Right lobe of liver (tissue), 6 donors: ENCODE measurements around the gene KLF4. TPM values are rescaled to one million over a fixed set of nuclear protein-coding genes. Genes with fewer than 3 reads are reported as not detected.

ENCODE experiments used
- ATAC-seq, 4 donors: fragments of 200-7000 bp; cut with Tn5 transposase; one replicate each; pipeline ENCODE4 v1.9.1; 2020; ENCODE audit warnings: mild to moderate bottlenecking in 4 of 4, moderate library complexity in 4 of 4
- DNase-seq, 3 donors: peaks; one replicate each; pipeline ENCODE4 v3.0.0-alpha.2; 2020
- H3K27ac ChIP-seq, 3 donors: fragments of 200-600 bp; one replicate each; pipeline ENCODE4 v1.8.0; 2022
- H3K27me3 ChIP-seq, 2 donors: fragments of 200-600 bp; one replicate each; pipeline ENCODE4 v1.8.0; 2022
- H3K36me3 ChIP-seq, 4 donors: fragments of 200-600 bp; sonication (generic) in 1 of 4; one replicate each; pipeline versions ENCODE4 v1.5.1 to v1.8.0; 2017 to 2022; ENCODE audit warnings: control low read depth in 1 of 4
- H3K4me1 ChIP-seq, 4 donors: fragments of 200-600 bp; sonication (generic) in 1 of 4; one replicate each; pipeline versions ENCODE4 v1.5.1 to v1.8.0; 2017 to 2022; ENCODE audit warnings: control low read depth in 1 of 4
- H3K4me3 ChIP-seq, 3 donors: fragments of 200-600 bp; one replicate each; pipeline ENCODE4 v1.8.0; 2022
- H3K9me3 ChIP-seq, 4 donors: fragments of 200-600 bp; sonication (generic) in 1 of 4; one replicate each; pipeline versions ENCODE4 v1.5.1 to v1.8.0; 2017 to 2022; ENCODE audit warnings: control low read depth in 1 of 4
- CTCF ChIP-seq, 4 donors: fragments of 200-600 bp in 3 of 4; fragments of 450-650 bp in 1 of 4; IDR thresholded peaks; one replicate each; pipeline versions ENCODE4 v1.5.1 to v1.8.0; 2016 to 2022; ENCODE audit warnings: antibody characterized with exemption in 4 of 4, mild to moderate bottlenecking in 2 of 4
- POLR2A ChIP-seq: fragments of 450-650 bp; IDR thresholded peaks from one replicate; pipeline ENCODE4 v1.6.1; 2017; ENCODE audit warnings: antibody characterized with exemption, mild to moderate bottlenecking
- WGBS: methylation state at CpG from one replicate; pipeline ENCODE4 v1.1.6; 2018; ENCODE audit warnings: low coverage, low lambda C conversion rate; ENCODE audit not compliant: insufficient coverage; ENCODE audit errors: missing lambda C conversion rate; 5-methylcytosine and 5-hydroxymethylcytosine counted together
- intact Hi-C, 2 donors: fragments of 100-400 bp; cut with DNase I; formaldehyde crosslinking; loops; one replicate each; pipeline versions ENCODE4 v1.11.2 to v1.14.1; 2022
- total RNA-seq, 6 experiments: library from RNA; depleted of rRNA in 2 of 6; stranded (reverse); fragments of >200 nt in 2 of 6; fragmentation: NEBNext Ultra II Directional in 3 of 6; extraction: Animal tissue kit (Norgen Biotek cat#: 25700) in 3 of 6; gene quantifications; one replicate each; pipeline versions ENCODE4 v1.1.0 to v1.2.4, GENCODE V29; 2016 to 2023
- donor health status: DM: no; HTN: yes; CAD: no.
- donor health status: DM: no; HTN: no; CAD: no.
- donor health status: DM: no; HTN: no; CAD: no.
- donor health status: DM: no; HTN: yes; CAD: no.
- donor health status: DM: no; HTN: yes; CAD: no.

KLF4 gene
- total RNA-seq, 6 experiments from 2014 or later: 1.5 to 12.4 (median 5.9) TPM

GRCh38 chr9:107447834-107448233, 41.7 kb downstream of the KLF4 start:
- Histone ChIP-seq H3K27ac (no peak overlapping the region), H3K4me1 (no peaks in the 10 kb centered on the region), H3K4me3 (no peak overlapping the region), H3K27me3 (no peaks in the 10 kb centered on the region), H3K9me3 (no peaks in the 10 kb centered on the region), H3K36me3 (no peaks in the 10 kb centered on the region)
- DNase-seq (no peak), ATAC-seq (no peak)
- TF ChIP-seq CTCF (IDR thresholded peaks at IDR 0.05): no peak
- intact Hi-C loops: no loop called here
- 31% methylated on average over 1 of the region's 1 CpG for WGBS

- TF ChIP-seq POLR2A (no peak), CTCF (IDR thresholded peaks at IDR 0.05) (no peak)
Observed at GRCh38 chr9:107447081-107447480, 42.5 kb downstream of the KLF4 start.

GRCh38 chr9:107446491-107446890, 43.1 kb downstream of the KLF4 start:
- Histone ChIP-seq H3K9me3 (no peaks in the 10 kb centered on the region), H3K36me3 (no peaks in the 10 kb centered on the region), H3K27ac (no peak overlapping the region), H3K27me3 (no peaks in the 10 kb centered on the region), H3K4me1 (no peaks in the 10 kb centered on the region), H3K4me3 (no peak overlapping the region)
- DNase-seq: no peak
- intact Hi-C loops: no loop called here
- no peak for ATAC-seq
- TF ChIP-seq POLR2A: no peak
- TF ChIP-seq CTCF (IDR thresholded peaks at IDR 0.05): no peak
- 88% methylated on average over 10 of the region's 12 CpGs for WGBS

More at GRCh38 chr9:107447081-107447480, 42.5 kb downstream of the KLF4 start:
- H3K4me1 ChIP-seq: no peaks in the 10 kb centered on the region
- ATAC-seq (no peak), DNase-seq (no peak)
- H3K36me3 ChIP-seq: no peaks in the 10 kb centered on the region
- intact Hi-C loops: no loop called here
- H3K27me3 ChIP-seq: no peaks in the 10 kb centered on the region
- no peak overlapping the region for H3K4me3 ChIP-seq
- no peaks in the 10 kb centered on the region for H3K9me3 ChIP-seq
- no peak overlapping the region for H3K27ac ChIP-seq
- WGBS: no CpG with 5 or more reads among the region's 4 CpGs

- Histone ChIP-seq H3K27ac (no peak overlapping the region), H3K4me1 (no peaks in the 10 kb centered on the region), H3K4me3 (no peak overlapping the region), H3K9me3 (no peaks in the 10 kb centered on the region), H3K27me3 (no peaks in the 10 kb centered on the region), H3K36me3 (no peaks in the 10 kb centered on the region)
- WGBS: 60% methylated on average over 1 of the region's 1 CpG
- no peak for TF ChIP-seq CTCF (IDR thresholded peaks at IDR 0.05)
- TF ChIP-seq POLR2A: no peak
- ATAC-seq (no peak), DNase-seq (no peak)
- intact Hi-C loops: no loop called here
Observed at GRCh38 chr9:107443786-107444185, 45.8 kb downstream of the KLF4 start.

GRCh38 chr9:107439991-107440456, 49.5 kb downstream of the KLF4 start:
- 38% methylated on average over 3 of the region's 3 CpGs for WGBS
- Histone ChIP-seq H3K36me3 (no peaks in the 10 kb centered on the region), H3K4me3 (no peak overlapping the region), H3K27me3 (no peaks in the 10 kb centered on the region), H3K4me1 (no peaks in the 10 kb centered on the region), H3K9me3 (no peaks in the 10 kb centered on the region), H3K27ac (no peak overlapping the region)
- no peak for ATAC-seq
- TF ChIP-seq POLR2A (no peak), CTCF (IDR thresholded peaks at IDR 0.05) (no peak)
- intact Hi-C loops: no loop called here
- no peak for DNase-seq
